HG02870 (cell line): ENCODE results near the gene CABP2.
"Not testable (repeated sequence)": the region's sequence is repeated elsewhere in the genome, so short reads cannot be mapped to it uniquely, and the experiment has no call there.

Source experiments
- ATAC-seq: cut with Tn5 transposase; IDR thresholded peaks from one replicate; pipeline ENCODE4 v1.9.1; 2021; ENCODE audit warnings: mild to moderate bottlenecking, moderate library complexity; ENCODE audit not compliant: unreplicated experiment

The CABP2 gene

GRCh38 chr11:67495234-67496005 is 27.8 kb downstream of the CABP2 start:
- no peak for ATAC-seq

GRCh38 chr11:67494371-67495233 is 28.6 kb downstream of the CABP2 start:
- no peak for ATAC-seq

- no peak for ATAC-seq
Measured at GRCh38 chr11:67493548-67494370, 29.5 kb downstream of the CABP2 start.

- no peak for ATAC-seq
Measured at GRCh38 chr11:67492801-67493547, 30.3 kb downstream of the CABP2 start.

- ATAC-seq, result no peak
Measured at GRCh38 chr11:67492069-67492727, 31.0 kb downstream of the CABP2 start.

GRCh38 chr11:67491276-67492068 is 31.8 kb downstream of the CABP2 start:
- ATAC-seq, result no peak

- no peak for ATAC-seq
Measured at GRCh38 chr11:67490727-67491065, 32.5 kb downstream of the CABP2 start.

- ATAC-seq, result no peak
Measured at GRCh38 chr11:67489885-67490726, 33.1 kb downstream of the CABP2 start.

- ATAC-seq, result no peak
Measured at GRCh38 chr11:67489203-67489884, 33.9 kb downstream of the CABP2 start.

GRCh38 chr11:67486481-67487195 is 36.6 kb downstream of the CABP2 start:
- ATAC-seq, result no peak

GRCh38 chr11:67485873-67486361 is 37.3 kb downstream of the CABP2 start:
- ATAC-seq, result not testable (repeated sequence)

GRCh38 chr11:67484847-67485311 is 38.4 kb downstream of the CABP2 start:
- no peak for ATAC-seq

GRCh38 chr11:67483831-67484665 is 39.2 kb downstream of the CABP2 start:
- ATAC-seq, result no peak

GRCh38 chr11:67482827-67483798 is 40.1 kb downstream of the CABP2 start, which contains the start of gene AIP:
Gene AIP, plus strand, starts transcription at chr11:67483026. Its CDS starts 133 bp downstream, at chr11:67483159.
- ATAC-seq, result peak; percentile 54
